Stimulated activated CD4-positive, alpha-beta T cell treated with anti-CD3 and anti-CD28 coated beads, TNF-alpha, amount 100 ng/mL, for 24 hours (primary cell): ENCODE measurements around the gene VPS37D.
A peak's percentile ranks its signal among the peaks of the same experiment; 100 is the strongest.

Experiments
- DNase-seq, 3 experiments: peaks; one replicate each; pipeline ENCODE4 v3.0.0-alpha.2; 2020; ENCODE audit warnings: low read depth in 3 of 3

Gene VPS37D

DNA sequence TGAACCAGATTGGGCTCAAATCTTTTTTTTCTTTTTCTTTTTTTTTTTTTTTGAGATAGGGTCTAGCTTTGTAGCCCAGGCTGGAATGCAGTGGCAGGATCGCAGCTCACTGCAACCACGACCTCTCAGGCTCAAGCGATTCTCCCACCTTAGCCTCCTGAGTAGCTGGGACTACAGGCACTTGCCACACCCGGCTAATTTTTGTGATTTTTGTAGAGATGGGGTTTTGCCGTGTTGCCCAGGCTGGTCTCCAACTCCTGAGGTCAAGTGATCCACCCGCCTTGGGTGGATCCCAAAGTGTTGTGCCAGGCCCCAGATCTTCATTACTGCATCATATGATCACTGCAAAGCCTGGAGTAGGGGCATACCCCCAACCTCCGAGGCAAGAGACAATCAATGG lies 12.9 kb downstream of the VPS37D start:
- no peak for DNase-seq

DNA sequence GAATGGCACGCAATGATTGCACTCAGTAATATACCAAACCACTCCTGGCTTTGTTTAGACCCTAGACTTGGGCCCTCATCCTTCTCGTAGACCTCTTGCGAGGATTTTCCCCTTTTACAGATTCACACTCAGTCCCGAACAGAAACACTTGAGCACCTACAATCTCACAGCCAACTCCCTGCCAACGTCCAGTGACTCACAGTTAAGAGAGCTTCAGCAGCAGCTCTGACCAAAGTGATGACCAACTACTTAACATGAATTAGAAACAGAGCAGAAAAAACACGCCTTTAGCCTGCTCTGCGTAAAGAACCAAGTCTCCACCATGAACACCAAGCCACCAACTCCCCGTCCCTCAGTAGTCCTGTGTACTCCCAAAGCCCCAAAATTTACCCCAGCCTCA lies 13.4 kb downstream of the VPS37D start:
- DNase-seq: no peak

DNA sequence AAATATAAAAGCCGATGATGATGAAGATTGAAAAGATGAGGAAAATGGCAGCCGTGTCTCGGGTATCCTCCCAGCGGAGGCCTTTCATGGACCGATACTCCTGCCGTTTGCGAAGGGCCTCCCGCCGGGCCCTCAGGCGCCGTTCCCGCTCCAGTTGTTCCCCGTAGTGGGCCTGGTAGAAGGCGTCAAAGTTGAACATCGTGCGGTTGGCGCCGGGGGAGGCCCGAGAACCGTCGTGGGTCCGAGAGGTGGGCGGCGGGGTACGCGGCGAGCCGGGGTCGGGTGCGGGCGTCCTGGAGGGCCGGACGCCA lies 15.1 kb downstream of the VPS37D start:
- no peak for DNase-seq

DNA sequence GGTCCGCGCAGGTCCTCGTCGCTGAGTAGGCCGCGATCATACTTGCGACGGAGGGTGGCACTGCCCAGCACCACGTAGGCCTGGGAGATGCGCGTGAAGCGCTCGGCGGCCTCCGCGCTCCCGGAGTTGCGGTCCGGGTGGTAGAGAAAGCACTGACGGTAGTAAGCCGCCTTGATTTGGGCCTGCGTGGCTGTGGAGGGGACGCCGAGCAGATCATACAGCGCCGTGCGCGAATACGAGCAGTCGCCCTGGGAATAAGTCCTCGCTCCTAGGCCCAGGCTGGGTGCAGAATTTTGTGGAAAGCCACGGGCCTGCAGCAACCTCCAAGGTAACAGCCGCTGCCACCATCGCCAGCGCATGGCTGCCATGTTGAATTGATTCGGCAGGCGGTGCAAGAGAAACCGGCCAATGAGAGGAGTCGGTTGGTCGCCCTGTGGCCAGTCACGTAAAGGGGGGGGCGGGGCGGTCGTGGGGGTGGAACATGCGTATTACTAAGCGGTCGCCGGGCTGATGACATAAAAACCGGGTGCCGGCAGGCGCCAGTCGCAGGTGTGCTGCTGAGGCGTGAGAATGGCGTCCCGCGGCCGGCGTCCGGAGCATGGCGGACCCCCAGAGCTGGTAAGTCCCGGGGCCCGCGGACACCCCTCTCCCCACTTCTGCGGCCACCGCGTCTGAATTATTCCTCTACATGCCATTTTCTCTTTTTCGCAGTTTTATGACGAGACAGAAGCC lies 15.6 kb downstream of the VPS37D start, which contains the start of the genes BUD23 and DNAJC30:
Gene BUD23 (plus strand): TSS at position 542 of the 732 bp plus-strand sequence. CDS start 29 bp downstream, at position 571.
Gene DNAJC30 (minus strand): TSS at position 398 of the 732 bp plus-strand sequence. CDS start 30 bp downstream, at position 368.
- DNase-seq: peak; percentile 95 to 99 (median 97)

DNA sequence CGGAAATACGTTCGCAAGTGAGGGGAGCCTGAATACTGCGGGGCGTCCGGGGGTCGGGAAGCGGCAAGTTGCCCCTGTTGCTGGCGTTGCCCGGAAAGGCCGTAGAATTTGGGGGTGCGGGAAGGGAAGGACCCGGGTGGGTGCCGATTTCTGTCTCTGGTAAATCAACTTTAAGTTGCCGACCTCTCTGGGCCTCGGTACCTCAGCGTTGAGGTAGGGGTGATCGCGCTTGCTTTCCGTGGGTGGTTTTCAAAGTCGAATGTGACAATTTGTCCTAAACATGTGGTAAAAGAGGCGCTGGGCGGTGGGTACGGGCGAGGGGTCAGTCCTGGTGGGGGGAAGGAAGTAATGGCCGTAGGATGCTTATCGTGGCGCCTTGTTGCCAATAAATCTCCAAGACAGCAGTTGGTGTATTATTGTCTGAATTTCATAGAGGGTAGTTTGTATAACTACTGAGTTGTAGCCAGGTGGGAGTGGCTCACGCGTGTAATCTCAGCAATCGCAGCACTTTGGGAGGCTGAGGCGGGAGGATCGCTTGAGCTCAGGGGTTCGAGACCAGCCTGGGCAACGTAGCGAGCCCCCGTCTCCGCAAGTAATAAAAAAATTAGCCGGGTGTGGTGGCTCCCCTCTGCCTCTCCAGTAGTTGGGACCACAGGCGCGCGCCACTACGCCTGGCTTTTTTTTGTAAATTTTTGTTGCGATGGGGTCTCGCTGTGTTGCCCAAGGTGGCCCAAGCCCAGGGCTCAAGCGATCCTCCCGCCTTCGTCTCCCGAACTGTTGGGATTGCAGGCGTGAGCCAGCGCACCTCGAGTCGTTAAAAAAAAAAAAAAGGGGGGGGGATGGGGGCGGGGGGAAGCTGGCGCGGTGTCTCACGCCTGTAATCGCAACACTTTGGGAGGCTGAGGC lies 16.4 kb downstream of the VPS37D start:
- DNase-seq: no peak

DNA sequence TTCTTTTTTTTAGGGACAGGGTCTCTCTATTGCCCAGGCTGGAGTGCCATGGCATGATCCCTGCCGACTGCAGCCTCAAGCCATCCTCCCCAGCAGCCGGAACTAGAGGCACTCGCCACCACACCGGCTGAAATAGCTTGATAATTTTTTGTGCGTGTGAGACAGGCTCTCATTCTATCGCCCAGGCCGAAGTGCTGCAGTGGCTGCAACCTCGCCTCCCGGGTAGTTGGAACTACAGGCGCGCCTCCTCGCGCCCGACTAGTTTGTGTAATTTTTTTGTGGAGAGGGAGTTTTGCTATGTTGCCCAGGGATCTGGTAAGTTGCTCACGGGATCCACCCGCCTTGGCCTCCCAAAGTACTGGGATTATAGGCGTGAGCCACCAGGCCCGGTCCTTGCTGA lies 17.7 kb downstream of the VPS37D start:
- no peak for DNase-seq

DNA sequence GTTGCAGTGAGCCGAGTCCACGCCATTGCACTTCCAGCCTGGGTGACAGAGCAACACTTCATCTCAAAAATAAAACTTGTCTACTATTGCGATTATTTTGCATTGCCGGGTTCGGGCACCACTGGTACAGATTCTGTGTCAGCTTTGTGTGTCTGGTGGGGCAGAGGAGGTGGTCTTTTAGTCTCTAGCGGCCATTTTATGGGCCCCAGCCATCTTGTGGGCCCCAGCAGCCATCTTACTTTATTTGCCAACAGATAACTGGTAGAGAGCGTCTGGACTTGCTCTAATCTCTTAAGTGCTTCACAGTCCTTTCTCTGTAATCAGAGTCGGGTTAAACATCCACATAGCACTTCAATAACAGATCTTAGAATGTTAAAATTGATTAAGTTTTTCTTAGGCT lies 20.7 kb downstream of the VPS37D start:
- no peak for DNase-seq

DNA sequence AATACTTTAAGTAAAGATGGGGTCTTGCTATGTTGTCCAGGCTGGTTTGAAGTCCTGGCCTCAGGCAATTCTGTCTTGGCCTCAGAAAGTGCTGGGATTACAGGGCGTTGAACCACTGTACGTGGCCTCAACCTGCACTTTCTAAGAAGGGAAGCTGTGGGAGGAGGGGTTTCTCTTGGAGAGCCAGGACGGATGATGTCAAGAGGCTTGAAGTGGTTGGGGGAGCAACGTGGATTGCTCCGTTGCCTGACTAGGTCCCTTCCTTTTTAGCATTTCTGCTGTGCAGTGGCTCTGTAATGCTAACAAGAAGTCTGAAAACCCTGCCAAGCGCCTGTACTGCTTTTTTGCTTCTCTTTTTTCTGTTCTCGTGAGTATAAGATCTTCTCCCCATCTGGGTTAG lies 23.0 kb downstream of the VPS37D start:
- no peak for DNase-seq

DNA sequence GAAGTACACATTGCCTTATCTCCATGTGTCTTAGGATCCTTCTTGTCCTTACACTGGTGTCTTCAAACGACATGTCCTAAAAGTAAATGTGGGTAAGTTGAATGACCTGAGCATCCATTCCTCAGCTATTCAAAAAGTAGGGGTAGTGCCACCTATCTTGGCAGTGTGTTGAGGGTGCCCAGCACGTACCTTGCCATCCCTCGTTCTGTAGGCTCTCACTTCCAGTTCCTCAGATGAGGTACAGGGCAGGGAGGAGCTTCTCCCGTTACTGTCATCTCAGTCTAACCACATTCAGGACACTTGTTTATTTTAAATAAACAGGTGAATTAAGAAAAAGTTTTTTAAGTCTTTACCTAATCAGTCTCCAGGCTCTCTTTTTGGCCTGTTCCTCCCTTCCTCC lies 28.7 kb downstream of the VPS37D start:
- DNase-seq: no peak

DNA sequence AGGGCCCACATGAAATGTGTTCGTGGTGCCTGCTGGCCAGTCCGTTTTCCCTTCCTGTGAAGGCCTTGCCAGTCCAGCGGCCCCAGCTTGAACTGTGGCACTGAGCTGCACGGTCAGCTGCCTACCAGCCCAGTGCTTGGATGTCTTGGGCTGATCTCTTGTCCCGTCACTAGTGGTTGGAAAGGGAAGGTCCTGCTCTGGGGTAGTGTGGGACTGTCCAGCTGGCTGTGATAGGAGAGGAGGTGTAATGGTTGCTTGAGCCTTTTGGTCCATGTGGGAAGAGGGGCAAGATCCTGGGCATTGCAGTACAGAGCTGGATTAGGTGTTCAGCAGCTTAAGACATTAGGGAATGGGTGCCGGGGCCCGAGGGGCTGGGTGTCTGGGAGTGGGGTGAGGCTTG lies 30.8 kb downstream of the VPS37D start:
- DNase-seq: no peak

DNA sequence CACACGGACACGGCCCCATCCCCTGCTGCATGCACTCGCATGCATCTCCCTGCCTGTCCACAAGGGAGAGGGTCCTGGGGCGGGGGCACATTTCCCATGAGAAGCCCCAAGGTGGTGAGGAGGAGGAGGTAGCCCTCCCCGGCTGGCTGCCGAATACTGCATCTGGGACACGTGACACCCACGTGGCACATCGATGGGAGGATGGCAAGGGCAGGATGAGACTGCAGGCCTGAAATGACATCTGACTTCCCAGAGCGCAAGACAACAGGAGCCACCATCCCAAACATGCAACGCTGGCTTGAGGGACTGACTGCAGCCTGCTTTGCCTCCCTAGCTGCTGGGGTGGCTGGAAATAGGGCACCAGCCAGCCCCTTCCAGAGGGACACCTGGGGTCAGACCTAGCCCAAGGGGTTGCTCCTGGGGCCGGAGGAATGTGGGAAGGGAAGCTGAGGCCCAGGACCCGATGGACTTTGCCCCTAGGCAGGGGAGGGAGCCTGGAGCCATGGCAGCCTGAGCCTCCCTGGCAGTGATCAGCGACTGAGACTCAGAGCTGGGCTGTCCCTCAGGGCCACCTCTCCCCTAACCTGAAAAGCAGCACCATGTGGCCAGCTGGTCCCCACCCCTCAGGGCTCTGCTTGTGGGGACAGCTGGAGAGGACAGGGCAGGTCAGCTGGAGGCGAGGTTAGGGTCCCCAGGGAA lies 31.9 kb downstream of the VPS37D start:
- no peak for DNase-seq

DNA sequence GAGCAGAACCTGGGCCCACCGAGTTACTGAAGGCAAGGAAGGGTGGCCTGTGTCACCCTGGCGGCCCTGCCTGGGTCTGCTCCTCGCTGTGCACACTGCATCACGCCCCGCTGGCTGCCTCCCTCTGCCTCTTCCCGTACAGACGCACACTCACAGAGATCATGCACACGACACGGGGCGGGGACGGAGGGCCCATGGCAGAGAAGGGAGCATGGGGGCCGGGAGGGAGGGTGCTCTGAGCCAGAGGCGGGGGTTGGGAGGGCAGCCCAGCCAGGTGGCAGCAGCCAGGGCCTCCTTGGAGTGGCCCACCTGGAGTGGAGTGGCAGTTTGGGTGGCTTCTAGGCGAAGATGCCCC lies 32.4 kb downstream of the VPS37D start:
- no peak for DNase-seq

DNA sequence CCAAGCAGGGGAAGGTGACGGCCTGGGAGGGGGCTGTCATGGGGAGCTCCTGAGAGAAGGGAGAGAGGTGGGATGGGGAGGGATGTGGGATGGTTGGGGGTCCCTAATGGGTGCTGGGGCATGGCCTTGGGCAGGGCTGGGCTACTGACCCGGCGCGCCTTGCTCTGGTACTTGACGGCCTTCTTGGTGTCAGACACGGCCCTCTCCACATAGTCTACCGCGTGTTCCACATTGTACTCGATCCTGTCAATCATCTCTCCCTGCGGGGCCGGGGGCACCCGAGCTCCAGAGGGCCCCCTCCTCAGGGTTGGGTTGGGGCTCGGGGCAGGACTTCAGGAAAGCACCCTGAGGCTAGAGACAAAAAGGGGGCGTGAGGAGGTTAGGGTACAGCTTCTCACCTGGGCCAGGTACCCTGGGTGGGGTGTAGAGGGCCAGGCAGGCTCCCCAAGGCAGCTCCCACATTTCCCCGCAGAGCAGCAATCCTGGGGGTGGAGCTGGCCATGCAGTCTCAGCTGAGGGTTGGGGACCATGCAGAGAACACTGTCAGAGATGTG lies 33.0 kb downstream of the VPS37D start:
- DNase-seq: no peak

DNA sequence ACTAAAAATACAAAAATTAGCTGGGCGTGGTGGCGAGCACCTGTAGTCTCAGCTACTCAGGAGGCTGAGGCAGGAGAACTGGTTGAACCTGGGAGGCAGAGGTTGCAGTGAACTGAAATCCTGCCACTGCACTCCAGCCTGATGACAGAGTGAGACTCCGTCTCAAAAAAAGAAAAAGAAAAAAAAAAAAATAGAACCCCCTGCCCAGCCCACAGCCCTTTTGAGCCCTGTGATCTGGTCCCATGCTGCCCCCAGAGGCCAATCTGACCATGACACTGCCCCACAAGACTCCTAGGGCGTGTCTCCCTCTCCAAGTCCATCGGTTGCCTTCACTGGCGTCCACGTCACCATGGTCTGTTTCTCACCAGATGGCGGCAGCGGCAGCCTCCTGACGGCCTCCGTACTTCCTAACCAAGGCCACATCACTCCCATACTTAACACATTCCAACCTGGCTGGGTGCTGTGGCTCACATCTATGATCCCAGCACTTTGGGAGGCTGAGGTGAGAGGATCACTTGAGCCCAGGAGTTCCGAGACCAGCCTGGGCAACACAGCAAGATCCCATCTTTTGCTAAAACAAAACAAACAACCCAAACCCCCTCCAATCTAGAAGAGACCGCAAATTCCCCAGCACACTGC lies 33.8 kb downstream of the VPS37D start:
- DNase-seq: peak in 1 of 3 experiments; percentile 30

DNA sequence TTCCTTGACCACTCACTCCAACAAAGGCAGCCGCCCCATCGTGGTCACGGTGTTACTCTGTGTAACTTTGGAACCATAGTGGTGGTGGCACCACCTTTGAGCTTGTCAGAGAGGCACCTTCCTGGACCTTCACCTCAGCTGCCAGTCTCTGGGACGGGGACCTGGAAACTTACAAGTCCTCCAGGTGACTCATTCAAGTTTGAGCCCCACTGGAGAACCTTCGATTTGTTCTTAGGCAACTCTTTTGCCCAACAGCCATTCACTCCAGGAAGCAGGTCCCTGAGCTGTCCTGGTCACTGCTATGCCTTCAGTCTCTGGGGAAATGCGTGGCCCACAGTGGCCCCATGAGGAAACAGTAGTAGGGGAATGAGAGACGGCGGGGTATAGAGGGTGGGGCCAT lies 34.6 kb downstream of the VPS37D start:
- no peak for DNase-seq

DNA sequence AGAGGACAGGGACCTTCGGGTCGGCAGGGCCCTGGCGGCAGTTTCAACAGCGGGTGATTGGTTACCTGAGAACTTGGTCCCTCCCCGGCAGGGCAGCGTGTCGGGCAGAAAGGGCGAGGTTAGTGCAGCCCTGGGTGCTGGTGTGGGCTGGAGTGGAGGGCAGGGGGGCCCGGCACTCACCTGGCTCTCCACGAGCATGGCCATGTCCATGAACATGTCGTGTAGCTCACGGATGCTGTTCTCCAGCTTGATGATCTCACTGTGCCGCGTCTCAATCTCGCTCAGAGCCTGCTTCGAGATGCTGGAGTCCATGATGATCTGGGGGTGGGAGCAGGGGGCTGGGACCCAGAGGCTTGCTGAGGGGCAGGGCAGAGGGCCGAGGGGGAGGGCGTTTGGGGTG lies 35.0 kb downstream of the VPS37D start:
- DNase-seq: no peak

DNA sequence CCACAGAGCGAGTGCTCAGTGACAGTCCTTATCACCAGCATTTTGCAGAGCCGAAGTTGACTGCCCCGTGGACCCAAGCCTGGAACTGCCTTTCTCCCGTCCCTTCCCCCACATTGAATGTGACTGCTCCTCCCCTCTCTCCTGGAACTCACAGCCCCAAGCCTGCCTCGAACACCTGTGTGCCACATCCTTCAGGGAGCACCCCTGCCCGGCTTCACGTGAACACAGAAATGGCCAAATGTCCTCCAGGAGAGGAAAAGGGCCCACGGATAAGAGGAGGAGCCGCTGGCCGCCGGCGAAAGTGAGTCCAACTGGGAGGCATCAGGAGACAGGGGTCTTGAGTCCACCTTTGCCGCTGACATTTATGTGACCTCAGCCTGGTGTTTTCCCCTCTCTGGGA lies 35.6 kb downstream of the VPS37D start:
- no peak for DNase-seq

DNA sequence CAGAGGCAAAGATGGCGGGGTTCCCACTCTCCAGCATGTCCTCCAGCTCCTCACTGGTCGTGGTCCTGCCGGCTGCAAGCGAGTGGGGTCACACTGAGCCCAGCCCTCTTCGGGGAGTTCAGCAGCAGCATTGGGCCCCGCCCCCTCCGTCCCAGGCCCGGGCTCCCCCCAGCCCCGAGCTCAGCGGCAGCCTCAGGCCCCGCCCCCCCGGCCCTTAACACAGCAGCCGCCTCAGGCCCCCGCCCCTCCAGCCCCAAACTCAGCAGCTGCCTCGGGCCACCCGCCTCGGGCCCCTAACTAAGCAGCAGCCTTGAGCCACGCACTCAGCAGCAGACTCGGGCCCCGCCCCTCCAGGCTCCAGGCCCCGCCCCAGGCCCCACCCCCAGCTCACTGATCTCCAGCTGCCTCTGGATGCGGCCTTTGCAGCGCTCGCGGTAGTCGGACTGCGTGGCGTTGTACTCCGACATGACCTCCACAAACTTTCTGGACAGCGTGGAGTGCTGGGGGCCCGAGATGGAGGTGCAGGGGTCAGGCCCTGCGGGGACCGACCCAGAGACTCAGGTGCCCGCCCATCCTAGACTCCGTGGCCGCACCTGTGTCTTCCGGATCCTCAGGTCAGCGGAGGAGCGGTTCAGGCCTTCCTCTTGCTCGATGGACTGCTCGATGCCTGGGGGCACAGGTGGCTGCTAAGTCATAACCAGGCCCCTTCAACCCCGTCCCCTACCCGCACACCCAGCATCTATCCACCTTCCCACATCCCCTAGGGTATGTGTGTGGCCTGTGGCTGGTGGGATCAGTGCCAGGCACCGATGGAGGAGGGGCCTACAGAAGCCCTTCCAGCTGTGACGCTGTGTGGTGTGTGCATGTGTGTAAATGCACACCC lies 36.4 kb downstream of the VPS37D start:
- peak in 1 of 3 experiments; percentile 45 for DNase-seq

DNA sequence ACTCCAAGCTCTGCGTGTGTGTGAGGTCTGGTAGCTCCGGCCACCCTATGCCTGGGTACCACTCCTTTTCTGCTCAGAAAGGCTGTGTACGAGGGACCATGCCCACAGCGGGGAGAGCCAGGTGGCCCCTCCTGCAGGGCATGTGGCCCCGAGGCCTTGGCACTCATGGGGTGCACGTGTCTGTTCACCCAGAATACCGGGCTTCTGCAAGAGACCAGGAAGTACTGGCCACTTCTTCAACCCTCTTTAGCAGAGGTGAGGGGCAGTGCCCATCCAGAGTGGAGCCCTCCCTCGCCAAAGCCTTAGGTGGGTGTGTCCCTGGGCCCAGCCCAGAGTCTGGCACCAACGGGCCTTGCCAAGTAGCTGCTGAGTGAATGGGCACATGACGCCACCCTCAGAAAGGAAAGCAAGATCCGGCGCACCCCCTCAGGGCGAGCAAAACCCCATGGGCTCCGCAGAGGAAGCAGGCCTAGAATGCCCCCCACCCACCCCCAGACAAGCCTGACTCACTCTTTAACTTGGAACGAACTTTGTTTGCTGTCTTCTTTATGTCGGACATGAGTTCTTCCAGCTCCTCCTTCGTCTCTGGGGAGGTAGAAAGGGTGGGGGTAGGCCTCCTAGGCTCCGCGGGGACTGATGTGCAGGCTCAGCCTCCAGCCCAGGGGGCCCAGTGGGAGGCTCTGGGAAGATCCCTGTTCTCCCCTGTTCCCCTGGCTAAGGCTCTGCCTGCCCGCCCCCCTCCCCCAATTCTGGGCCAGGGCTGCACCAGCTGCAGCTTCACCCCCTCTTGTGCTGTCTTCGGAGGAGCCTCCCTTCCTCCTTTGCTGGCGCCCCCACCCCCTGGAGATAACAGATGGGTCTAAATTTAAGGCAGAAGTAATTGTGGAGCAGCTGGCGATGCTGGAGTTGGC lies 37.3 kb downstream of the VPS37D start:
- DNase-seq: no peak

DNA sequence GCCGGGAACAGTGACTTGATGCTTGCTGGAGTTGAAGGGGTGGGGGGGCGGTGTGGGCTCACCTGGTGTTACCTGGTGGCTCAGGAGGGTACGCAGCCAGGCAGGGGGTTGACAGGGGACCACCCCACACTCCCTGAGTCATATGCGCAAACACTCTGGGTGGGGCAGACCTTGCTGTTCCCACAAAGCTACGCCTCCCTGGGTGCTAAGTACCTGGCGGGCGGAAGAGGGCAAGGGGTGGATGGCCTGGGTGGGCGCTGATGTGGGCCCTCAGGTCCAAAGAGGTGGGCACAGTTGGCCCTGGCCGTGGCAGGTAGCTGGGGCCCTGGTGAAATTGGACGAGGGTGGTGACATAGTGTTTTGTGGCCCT lies 37.9 kb downstream of the VPS37D start:
- no peak for DNase-seq
